Tibial nerve (tissue), 4 donors: ENCODE measurements around the gene GOLGA2. TPM values are rescaled to one million over a fixed set of nuclear protein-coding genes. Genes with fewer than 3 reads are reported as not detected.
A peak's percentile ranks its signal among the peaks of the same experiment; 100 is the strongest.

Experiments
- DNase-seq, 2 donors: peaks; one replicate each; pipeline ENCODE4 v3.0.0-alpha.2; 2019; ENCODE audit warnings: low spot score in 2 of 2
- H3K27ac ChIP-seq, 4 donors: fragments of 200-600 bp; sonication (generic) in 3 of 4; one replicate each; pipeline ENCODE4 v1.5.1; 2017 to 2019; ENCODE audit warnings: mild to moderate bottlenecking in 1 of 4
- H3K27me3 ChIP-seq, 2 donors: fragments of 200-600 bp; sonication (generic) in 1 of 2; one replicate each; pipeline versions ENCODE4 v1.5.1 to v1.6.0; 2017 to 2019
- H3K36me3 ChIP-seq, 3 donors: fragments of 200-600 bp; sonication (generic); one replicate each; pipeline ENCODE4 v1.5.1; 2018 to 2019
- H3K4me1 ChIP-seq, 4 donors: fragments of 200-600 bp; sonication (generic) in 3 of 4; one replicate each; pipeline ENCODE4 v1.5.1; 2017 to 2019
- H3K4me3 ChIP-seq, 4 donors: fragments of 200-600 bp; sonication (generic) in 3 of 4; one replicate each; pipeline ENCODE4 v1.5.1; 2017 to 2019; ENCODE audit warnings: mild to moderate bottlenecking in 1 of 4, moderate library complexity in 1 of 4
- H3K9me3 ChIP-seq, 4 donors: fragments of 200-600 bp; sonication (generic) in 3 of 4; one replicate each; pipeline ENCODE4 v1.5.1; 2017 to 2019
- EP300 ChIP-seq, 2 donors: sonication (generic); formaldehyde crosslinking; IDR thresholded peaks; one replicate each; pipeline ENCODE4 v1.6.1; 2017; ENCODE audit warnings: antibody characterized with exemption in 2 of 2, mild to moderate bottlenecking in 1 of 2
- POLR2A ChIP-seq, 2 donors: fragments of 450-650 bp; IDR thresholded peaks; one replicate each; pipeline ENCODE4 v1.6.1; 2017; ENCODE audit warnings: antibody characterized with exemption in 2 of 2, mild to moderate bottlenecking in 2 of 2, moderate library complexity in 2 of 2
- WGBS, 2 donors: methylation state at CpG; one replicate each; pipeline ENCODE4 v1.1.5; 2018; 5-methylcytosine and 5-hydroxymethylcytosine counted together
- small RNA-seq: library from RNA; depleted of rRNA; stranded (forward); fragments of <200 nt; gene quantifications from one replicate; pipeline ENCODE3, GENCODE V24; 2016
- total RNA-seq, 4 donors: library from RNA; depleted of rRNA; stranded (reverse); fragments of >200 nt; gene quantifications; one replicate each; pipeline ENCODE4 v1.1.0, GENCODE V29; 2016
- TF ChIP-seq, protein P1 (sequence below), 5 experiments: fragments of 200-600 bp in 3 of 5; fragments of 450-650 bp in 2 of 5; sonication (generic) in 3 of 5; IDR thresholded peaks; one replicate each; pipeline ENCODE4 v1.5.1; 2016 to 2019; ENCODE audit warnings: antibody characterized with exemption in 5 of 5, mild to moderate bottlenecking in 3 of 5, moderate library complexity in 2 of 5

Gene GOLGA2
- total RNA-seq, 4 donors from 2014 or later = 67.4 to 103 (median 91.9) TPM

DNA sequence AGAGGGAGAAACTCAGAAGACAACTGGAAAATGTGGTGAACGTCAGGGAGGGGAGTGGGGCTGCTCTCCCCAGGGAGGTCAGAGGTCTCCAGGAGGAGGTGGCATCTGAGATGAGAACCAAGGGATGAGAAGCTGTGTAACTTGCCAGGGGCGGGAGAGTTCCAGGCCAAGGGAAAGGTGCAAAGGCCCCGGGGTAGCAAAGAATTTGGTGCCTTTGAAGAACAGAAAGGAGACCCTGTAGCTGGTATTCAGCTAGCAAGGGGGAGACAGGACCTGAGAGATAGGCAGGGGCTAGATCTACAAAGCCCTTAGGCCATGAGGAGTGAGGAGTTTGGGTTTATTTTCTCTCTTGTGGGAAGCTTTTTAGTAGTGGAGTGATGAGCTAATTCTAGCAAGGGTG is 69.3 kb downstream of the GOLGA2 start:
- Histone ChIP-seq H3K4me1 (peaks cover 0 to 21% (median 8%) of the 10 kb centered on the region in 4 donors), H3K36me3 (no peaks in the 10 kb centered on the region), H3K4me3 (no peak overlapping the region), H3K27ac (no peak overlapping the region), H3K9me3 (no peaks in the 10 kb centered on the region), H3K27me3 (peaks cover 0 to 25% of the 10 kb centered on the region in 2 donors)
- TF ChIP-seq POLR2A (IDR thresholded peaks at IDR 0.05) = no peak
- no peak for TF ChIP-seq EP300 (IDR thresholded peaks at IDR 0.05)
- TF ChIP-seq, protein P1, sequence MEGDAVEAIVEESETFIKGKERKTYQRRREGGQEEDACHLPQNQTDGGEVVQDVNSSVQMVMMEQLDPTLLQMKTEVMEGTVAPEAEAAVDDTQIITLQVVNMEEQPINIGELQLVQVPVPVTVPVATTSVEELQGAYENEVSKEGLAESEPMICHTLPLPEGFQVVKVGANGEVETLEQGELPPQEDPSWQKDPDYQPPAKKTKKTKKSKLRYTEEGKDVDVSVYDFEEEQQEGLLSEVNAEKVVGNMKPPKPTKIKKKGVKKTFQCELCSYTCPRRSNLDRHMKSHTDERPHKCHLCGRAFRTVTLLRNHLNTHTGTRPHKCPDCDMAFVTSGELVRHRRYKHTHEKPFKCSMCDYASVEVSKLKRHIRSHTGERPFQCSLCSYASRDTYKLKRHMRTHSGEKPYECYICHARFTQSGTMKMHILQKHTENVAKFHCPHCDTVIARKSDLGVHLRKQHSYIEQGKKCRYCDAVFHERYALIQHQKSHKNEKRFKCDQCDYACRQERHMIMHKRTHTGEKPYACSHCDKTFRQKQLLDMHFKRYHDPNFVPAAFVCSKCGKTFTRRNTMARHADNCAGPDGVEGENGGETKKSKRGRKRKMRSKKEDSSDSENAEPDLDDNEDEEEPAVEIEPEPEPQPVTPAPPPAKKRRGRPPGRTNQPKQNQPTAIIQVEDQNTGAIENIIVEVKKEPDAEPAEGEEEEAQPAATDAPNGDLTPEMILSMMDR (IDR thresholded peaks at IDR 0.05) = no peak
- no peak for DNase-seq
- 76 to 79% methylated on average over 3 of the region's 3 CpGs for WGBS, 2 donors

Small RNAs within 50 kb of the gene (small RNA-seq; reads per million reads assigned to genes)
- gene MIR199B (19.4 reads per million, percentile 92 among the genes with 10 or more reads in this experiment), gene MIR3154 (not detected)

Other genes with a start within 250 kb of the GOLGA2 start
- gene NAIF1, start 208.7 kb downstream of the GOLGA2 start, total RNA-seq = 10 to 100 TPM in 1 of 4 donors, 1 to 10 TPM in 3; 5.4 to 11.2 (median 8.1) TPM
- gene SLC25A25, start 207.8 kb downstream of the GOLGA2 start, total RNA-seq = 10 to 100 TPM; 23.4 to 29.7 (median 27.2) TPM
- gene PTGES2, start 148.3 kb downstream of the GOLGA2 start, total RNA-seq = 100 to 1,000 TPM in 1 of 4 donors, 10 to 100 TPM in 3; 68.9 to 180 (median 74.7) TPM
- not detected for gene LCN2, start 126.6 kb downstream of the GOLGA2 start, total RNA-seq
- gene BBLN, start 115.7 kb downstream of the GOLGA2 start, total RNA-seq = 100 to 1,000 TPM; 202 to 310 (median 243) TPM
- gene CIZ1, start 84.4 kb downstream of the GOLGA2 start, total RNA-seq = 10 to 100 TPM; 59.4 to 99.3 (median 71.4) TPM
- gene DNM1, start 72.6 kb downstream of the GOLGA2 start, total RNA-seq = 10 to 100 TPM; 19.9 to 50.4 (median 41.4) TPM
- 10 to 100 TPM; 27.5 to 39.8 (median 32.9) TPM for gene SWI5, start 269 bp upstream of the GOLGA2 start, total RNA-seq
- gene TRUB2, start 46.4 kb upstream of the GOLGA2 start, total RNA-seq = 10 to 100 TPM in 1 of 4 donors, 1 to 10 TPM in 3; 7.2 to 18.3 (median 9.2) TPM
- 10 to 100 TPM; 50.5 to 71.7 (median 65.5) TPM for gene COQ4, start 46.8 kb upstream of the GOLGA2 start, total RNA-seq
- gene SLC27A4, start 64.5 kb upstream of the GOLGA2 start, total RNA-seq = 10 to 100 TPM; 13.5 to 33.3 (median 18.0) TPM
- gene URM1, start 95.4 kb upstream of the GOLGA2 start, total RNA-seq = 10 to 100 TPM; 18.1 to 25.5 (median 23.2) TPM
- gene CERCAM, start 144.8 kb upstream of the GOLGA2 start, total RNA-seq = 10 to 100 TPM; 23.7 to 48.2 (median 31.6) TPM
- gene ODF2, start 180.0 kb upstream of the GOLGA2 start, total RNA-seq = 10 to 100 TPM; 23.2 to 32.7 (median 25.8) TPM
- gene GLE1, start 228.7 kb upstream of the GOLGA2 start, total RNA-seq = 10 to 100 TPM; 24.5 to 30.4 (median 28.8) TPM